SK-N-SH (cell line): Measurements from ENCODE around the gene ACBD6.

Experiments used
- CHD2 ChIP-seq: fragments of 150-350 bp; IDR thresholded peaks from 2 replicates; pipeline ENCODE4 v1.6.1; 2018; ENCODE audit warnings: low read length; ENCODE audit not compliant: partially characterized antibody
- FOSL2 ChIP-seq: IDR thresholded peaks from 2 replicates; pipeline ENCODE4 v1.4.0; 2012; ENCODE audit warnings: low read depth, mild to moderate bottlenecking, moderate library complexity, borderline replicate concordance
- FOXJ3 ChIP-seq: sonication (generic); formaldehyde crosslinking; IDR thresholded peaks from 2 replicates; pipeline ENCODE4 v1.5.1; 2020; ENCODE audit warnings: mild to moderate bottlenecking, missing genetic modification reagents
- GABPA ChIP-seq: IDR thresholded peaks from 2 replicates; pipeline ENCODE4 v1.4.0; 2012; ENCODE audit warnings: low read depth, mild to moderate bottlenecking
- MEF2A ChIP-seq: IDR thresholded peaks from 2 replicates; pipeline ENCODE4 v1.4.0; 2012; ENCODE audit warnings: low read depth, borderline replicate concordance
- POLR2AphosphoS5 ChIP-seq: IDR thresholded peaks from 2 replicates; pipeline ENCODE4 v1.6.1; 2012; ENCODE audit warnings: low read depth, low read length
- SIN3A ChIP-seq: IDR thresholded peaks from 2 replicates; pipeline ENCODE4 v1.6.1; 2012; ENCODE audit warnings: low read depth, mild to moderate bottlenecking, low read length, moderate library complexity, borderline replicate concordance
- TAF1 ChIP-seq: IDR thresholded peaks from 2 replicates; pipeline ENCODE4 v1.6.1; 2012; ENCODE audit warnings: low read depth, mild to moderate bottlenecking, low read length, moderate library complexity, borderline replicate concordance
- YY1 ChIP-seq: IDR thresholded peaks from 2 replicates; pipeline ENCODE4 v1.4.0; 2012; ENCODE audit warnings: low read depth, mild to moderate bottlenecking
- TF ChIP-seq, protein P1 (sequence below): fragments of 200-600 bp; sonication (generic); IDR thresholded peaks from 2 replicates; pipeline ENCODE4 v1.6.1; 2017; ENCODE audit warnings: antibody characterized with exemption, mild to moderate bottlenecking, moderate library complexity
- TF ChIP-seq, protein P2 (sequence below): IDR thresholded peaks from 2 replicates; pipeline ENCODE4 v1.6.1; 2012; ENCODE audit warnings: mild to moderate bottlenecking, low read depth, low read length, moderate library complexity

DNA sequence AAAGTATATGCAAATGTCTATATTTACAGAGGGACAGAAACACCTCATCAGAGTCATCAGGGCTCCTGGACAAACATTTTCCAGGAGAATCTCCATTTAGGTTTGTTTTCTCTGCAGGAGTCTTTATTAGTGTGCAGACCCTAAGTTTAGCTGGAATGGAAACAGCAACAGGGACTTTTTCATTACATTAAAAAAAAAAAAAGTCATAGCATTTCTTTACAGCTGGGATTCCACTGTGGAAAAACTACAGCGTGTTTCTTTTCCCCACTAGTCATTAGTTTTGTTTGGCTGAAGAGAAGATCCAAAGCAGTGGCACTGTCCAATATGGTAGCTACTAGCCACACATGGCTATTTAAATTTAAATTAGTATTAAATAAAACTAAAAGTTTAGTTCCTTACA lies 222.7 kb downstream of the ACBD6 start:
- TF ChIP-seq, protein P1, sequence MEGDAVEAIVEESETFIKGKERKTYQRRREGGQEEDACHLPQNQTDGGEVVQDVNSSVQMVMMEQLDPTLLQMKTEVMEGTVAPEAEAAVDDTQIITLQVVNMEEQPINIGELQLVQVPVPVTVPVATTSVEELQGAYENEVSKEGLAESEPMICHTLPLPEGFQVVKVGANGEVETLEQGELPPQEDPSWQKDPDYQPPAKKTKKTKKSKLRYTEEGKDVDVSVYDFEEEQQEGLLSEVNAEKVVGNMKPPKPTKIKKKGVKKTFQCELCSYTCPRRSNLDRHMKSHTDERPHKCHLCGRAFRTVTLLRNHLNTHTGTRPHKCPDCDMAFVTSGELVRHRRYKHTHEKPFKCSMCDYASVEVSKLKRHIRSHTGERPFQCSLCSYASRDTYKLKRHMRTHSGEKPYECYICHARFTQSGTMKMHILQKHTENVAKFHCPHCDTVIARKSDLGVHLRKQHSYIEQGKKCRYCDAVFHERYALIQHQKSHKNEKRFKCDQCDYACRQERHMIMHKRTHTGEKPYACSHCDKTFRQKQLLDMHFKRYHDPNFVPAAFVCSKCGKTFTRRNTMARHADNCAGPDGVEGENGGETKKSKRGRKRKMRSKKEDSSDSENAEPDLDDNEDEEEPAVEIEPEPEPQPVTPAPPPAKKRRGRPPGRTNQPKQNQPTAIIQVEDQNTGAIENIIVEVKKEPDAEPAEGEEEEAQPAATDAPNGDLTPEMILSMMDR = no peak
- TF ChIP-seq TAF1 = no peak
- TF ChIP-seq, protein P2, sequence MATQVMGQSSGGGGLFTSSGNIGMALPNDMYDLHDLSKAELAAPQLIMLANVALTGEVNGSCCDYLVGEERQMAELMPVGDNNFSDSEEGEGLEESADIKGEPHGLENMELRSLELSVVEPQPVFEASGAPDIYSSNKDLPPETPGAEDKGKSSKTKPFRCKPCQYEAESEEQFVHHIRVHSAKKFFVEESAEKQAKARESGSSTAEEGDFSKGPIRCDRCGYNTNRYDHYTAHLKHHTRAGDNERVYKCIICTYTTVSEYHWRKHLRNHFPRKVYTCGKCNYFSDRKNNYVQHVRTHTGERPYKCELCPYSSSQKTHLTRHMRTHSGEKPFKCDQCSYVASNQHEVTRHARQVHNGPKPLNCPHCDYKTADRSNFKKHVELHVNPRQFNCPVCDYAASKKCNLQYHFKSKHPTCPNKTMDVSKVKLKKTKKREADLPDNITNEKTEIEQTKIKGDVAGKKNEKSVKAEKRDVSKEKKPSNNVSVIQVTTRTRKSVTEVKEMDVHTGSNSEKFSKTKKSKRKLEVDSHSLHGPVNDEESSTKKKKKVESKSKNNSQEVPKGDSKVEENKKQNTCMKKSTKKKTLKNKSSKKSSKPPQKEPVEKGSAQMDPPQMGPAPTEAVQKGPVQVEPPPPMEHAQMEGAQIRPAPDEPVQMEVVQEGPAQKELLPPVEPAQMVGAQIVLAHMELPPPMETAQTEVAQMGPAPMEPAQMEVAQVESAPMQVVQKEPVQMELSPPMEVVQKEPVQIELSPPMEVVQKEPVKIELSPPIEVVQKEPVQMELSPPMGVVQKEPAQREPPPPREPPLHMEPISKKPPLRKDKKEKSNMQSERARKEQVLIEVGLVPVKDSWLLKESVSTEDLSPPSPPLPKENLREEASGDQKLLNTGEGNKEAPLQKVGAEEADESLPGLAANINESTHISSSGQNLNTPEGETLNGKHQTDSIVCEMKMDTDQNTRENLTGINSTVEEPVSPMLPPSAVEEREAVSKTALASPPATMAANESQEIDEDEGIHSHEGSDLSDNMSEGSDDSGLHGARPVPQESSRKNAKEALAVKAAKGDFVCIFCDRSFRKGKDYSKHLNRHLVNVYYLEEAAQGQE = no peak
- no peak for TF ChIP-seq POLR2AphosphoS5
- TF ChIP-seq SIN3A = no peak
- no peak for TF ChIP-seq GABPA
- TF ChIP-seq FOSL2 = no peak
- TF ChIP-seq YY1 = no peak
- TF ChIP-seq FOXJ3 (CRISPR knock-in tag) = no peak
- no peak for TF ChIP-seq CHD2
- TF ChIP-seq MEF2A = no peak
